Right lobe of liver (tissue), 6 donors: ENCODE measurements around the gene KLC1. TPM values are rescaled to one million over a fixed set of nuclear protein-coding genes. Genes with fewer than 3 reads are reported as not detected.
A peak's percentile ranks its signal among the peaks of the same experiment; 100 is the strongest.

ENCODE experiments used
- ATAC-seq, 4 donors: fragments of 200-7000 bp; cut with Tn5 transposase; one replicate each; pipeline ENCODE4 v1.9.1; 2020; ENCODE audit warnings: mild to moderate bottlenecking in 4 of 4, moderate library complexity in 4 of 4
- DNase-seq, 3 donors: peaks; one replicate each; pipeline ENCODE4 v3.0.0-alpha.2; 2020
- H3K27ac ChIP-seq, 3 donors: fragments of 200-600 bp; one replicate each; pipeline ENCODE4 v1.8.0; 2022
- H3K27me3 ChIP-seq, 2 donors: fragments of 200-600 bp; one replicate each; pipeline ENCODE4 v1.8.0; 2022
- H3K36me3 ChIP-seq, 4 donors: fragments of 200-600 bp; sonication (generic) in 1 of 4; one replicate each; pipeline versions ENCODE4 v1.5.1 to v1.8.0; 2017 to 2022; ENCODE audit warnings: control low read depth in 1 of 4
- H3K4me1 ChIP-seq, 4 donors: fragments of 200-600 bp; sonication (generic) in 1 of 4; one replicate each; pipeline versions ENCODE4 v1.5.1 to v1.8.0; 2017 to 2022; ENCODE audit warnings: control low read depth in 1 of 4
- H3K4me3 ChIP-seq, 3 donors: fragments of 200-600 bp; one replicate each; pipeline ENCODE4 v1.8.0; 2022
- H3K9me3 ChIP-seq, 4 donors: fragments of 200-600 bp; sonication (generic) in 1 of 4; one replicate each; pipeline versions ENCODE4 v1.5.1 to v1.8.0; 2017 to 2022; ENCODE audit warnings: control low read depth in 1 of 4
- POLR2A ChIP-seq: fragments of 450-650 bp; IDR thresholded peaks from one replicate; pipeline ENCODE4 v1.6.1; 2017; ENCODE audit warnings: antibody characterized with exemption, mild to moderate bottlenecking
- WGBS: methylation state at CpG from one replicate; pipeline ENCODE4 v1.1.6; 2018; ENCODE audit warnings: low coverage, low lambda C conversion rate; ENCODE audit not compliant: insufficient coverage; ENCODE audit errors: missing lambda C conversion rate; 5-methylcytosine and 5-hydroxymethylcytosine counted together
- intact Hi-C, 2 donors: fragments of 100-400 bp; cut with DNase I; formaldehyde crosslinking; loops; one replicate each; pipeline versions ENCODE4 v1.11.2 to v1.14.1; 2022
- total RNA-seq, 6 experiments: library from RNA; depleted of rRNA in 2 of 6; stranded (reverse); fragments of >200 nt in 2 of 6; fragmentation: NEBNext Ultra II Directional in 3 of 6; extraction: Animal tissue kit (Norgen Biotek cat#: 25700) in 3 of 6; gene quantifications; one replicate each; pipeline versions ENCODE4 v1.1.0 to v1.2.4, GENCODE V29; 2016 to 2023
- TF ChIP-seq, protein P1 (sequence below), 4 donors: fragments of 200-600 bp in 3 of 4; fragments of 450-650 bp in 1 of 4; IDR thresholded peaks; one replicate each; pipeline versions ENCODE4 v1.5.1 to v1.8.0; 2016 to 2022; ENCODE audit warnings: antibody characterized with exemption in 4 of 4, mild to moderate bottlenecking in 2 of 4
- donor health status: DM: no; HTN: yes; CAD: no.
- donor health status: DM: no; HTN: no; CAD: no.
- donor health status: DM: no; HTN: no; CAD: no.
- donor health status: DM: no; HTN: yes; CAD: no.
- donor health status: DM: no; HTN: yes; CAD: no.

KLC1 gene
- total RNA-seq, 6 experiments from 2014 or later = 45.8 to 78.9 (median 58.0) TPM

GRCh38 chr14:103623308-103623707 lies 5.7 kb upstream of the KLC1 start:
- H3K4me3 ChIP-seq = no peak overlapping the region
- ATAC-seq (no peak), DNase-seq (no peak)
- 78% methylated on average over 4 of the region's 4 CpGs for WGBS
- no peaks in the 10 kb centered on the region for H3K9me3 ChIP-seq
- peaks cover 0 to 5% (median 0%) of the 10 kb centered on the region in 4 donors for H3K4me1 ChIP-seq
- H3K27me3 ChIP-seq = no peaks in the 10 kb centered on the region
- no peaks in the 10 kb centered on the region for H3K36me3 ChIP-seq
- no peak overlapping the region for H3K27ac ChIP-seq
- intact Hi-C loops = loop anchor here in 1 of 2 donors (10.0 kb wide), 1 partner anchor 49 kb away; no protein-coding TSS in a partner anchor
- no peak for TF ChIP-seq POLR2A
- TF ChIP-seq, protein P1, sequence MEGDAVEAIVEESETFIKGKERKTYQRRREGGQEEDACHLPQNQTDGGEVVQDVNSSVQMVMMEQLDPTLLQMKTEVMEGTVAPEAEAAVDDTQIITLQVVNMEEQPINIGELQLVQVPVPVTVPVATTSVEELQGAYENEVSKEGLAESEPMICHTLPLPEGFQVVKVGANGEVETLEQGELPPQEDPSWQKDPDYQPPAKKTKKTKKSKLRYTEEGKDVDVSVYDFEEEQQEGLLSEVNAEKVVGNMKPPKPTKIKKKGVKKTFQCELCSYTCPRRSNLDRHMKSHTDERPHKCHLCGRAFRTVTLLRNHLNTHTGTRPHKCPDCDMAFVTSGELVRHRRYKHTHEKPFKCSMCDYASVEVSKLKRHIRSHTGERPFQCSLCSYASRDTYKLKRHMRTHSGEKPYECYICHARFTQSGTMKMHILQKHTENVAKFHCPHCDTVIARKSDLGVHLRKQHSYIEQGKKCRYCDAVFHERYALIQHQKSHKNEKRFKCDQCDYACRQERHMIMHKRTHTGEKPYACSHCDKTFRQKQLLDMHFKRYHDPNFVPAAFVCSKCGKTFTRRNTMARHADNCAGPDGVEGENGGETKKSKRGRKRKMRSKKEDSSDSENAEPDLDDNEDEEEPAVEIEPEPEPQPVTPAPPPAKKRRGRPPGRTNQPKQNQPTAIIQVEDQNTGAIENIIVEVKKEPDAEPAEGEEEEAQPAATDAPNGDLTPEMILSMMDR (IDR thresholded peaks at IDR 0.05) = no peak

DNA sequence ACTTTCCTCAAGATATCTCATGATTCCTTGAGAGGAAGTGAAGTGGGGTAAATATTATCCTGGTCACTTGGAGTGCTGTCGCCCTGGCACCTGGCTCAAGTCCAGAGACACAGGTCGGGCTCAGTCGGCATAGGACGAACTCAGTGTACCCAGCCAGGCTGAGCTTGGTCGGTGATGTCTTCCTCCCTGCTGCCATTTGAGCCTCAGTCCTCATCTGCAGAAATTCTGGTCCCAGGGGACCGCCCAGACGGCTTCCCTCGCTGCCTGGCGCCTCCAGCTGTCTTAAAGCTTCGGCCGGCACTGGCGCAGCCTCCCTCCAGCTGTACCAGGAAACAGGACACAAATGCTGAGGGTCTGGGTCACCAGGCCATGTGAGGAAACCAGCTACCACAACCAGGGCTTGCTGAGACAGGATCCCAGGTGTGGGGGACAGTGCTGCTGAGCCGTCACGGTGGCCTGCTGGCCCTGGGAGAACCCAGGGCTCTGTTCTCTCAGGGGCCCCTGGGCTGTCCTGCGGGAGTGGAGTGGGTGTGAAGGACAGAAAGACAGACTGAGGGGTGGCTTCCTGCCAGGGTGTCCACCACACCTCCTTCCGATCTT lies 5.0 kb upstream of the KLC1 start:
- peak in 1 of 4 donors; percentile 36 for ATAC-seq
- H3K4me1 ChIP-seq = peaks cover 0 to 7% (median 0%) of the 10 kb centered on the region in 4 donors
- no peaks in the 10 kb centered on the region for H3K36me3 ChIP-seq
- intact Hi-C loops = loop anchor here in 1 of 2 donors (10.0 kb wide), 1 partner anchor 49 kb away; no protein-coding TSS in a partner anchor
- H3K27me3 ChIP-seq = no peaks in the 10 kb centered on the region
- peak in 1 of 3 donors; percentile 33 for DNase-seq
- no peak overlapping the region for H3K27ac ChIP-seq
- WGBS = 65% methylated on average over 13 of the region's 16 CpGs
- no peak overlapping the region for H3K4me3 ChIP-seq
- no peak for TF ChIP-seq POLR2A
- TF ChIP-seq, protein P1 (IDR thresholded peaks at IDR 0.05) = no peak
- no peaks in the 10 kb centered on the region for H3K9me3 ChIP-seq

DNA sequence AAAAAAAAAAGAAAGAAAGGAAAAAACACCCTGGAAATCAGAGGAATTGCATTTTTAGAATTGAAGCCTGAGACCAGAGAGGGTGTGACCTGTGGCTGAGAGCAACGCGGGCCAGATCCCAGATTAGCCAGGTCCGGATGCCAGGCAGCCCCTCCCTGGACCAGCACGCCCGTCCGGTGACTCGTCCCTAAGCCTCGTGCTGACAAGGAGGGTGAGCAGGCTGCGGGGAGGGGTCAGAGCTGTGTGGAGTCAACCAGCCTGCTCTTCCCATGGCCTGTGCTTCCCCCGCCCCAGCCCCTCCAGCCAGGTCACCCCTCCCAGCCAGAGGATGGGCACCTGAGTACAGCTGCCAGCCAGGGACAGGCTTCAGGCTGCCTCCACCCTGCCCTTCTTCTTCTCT lies 4.2 kb upstream of the KLC1 start:
- WGBS = 45% methylated on average over 3 of the region's 10 CpGs
- Histone ChIP-seq H3K4me1 (peaks cover 0 to 8% (median under 1%) of the 10 kb centered on the region in 4 donors), H3K9me3 (no peaks in the 10 kb centered on the region), H3K4me3 (no peak overlapping the region), H3K36me3 (no peaks in the 10 kb centered on the region), H3K27ac (no peak overlapping the region), H3K27me3 (no peaks in the 10 kb centered on the region)
- TF ChIP-seq, protein P1 (IDR thresholded peaks at IDR 0.05) = no peak
- no peak for TF ChIP-seq POLR2A
- ATAC-seq (peak in 2 of 4 donors; percentile 4 to 5), DNase-seq (peak in 2 of 3 donors; percentile 43 to 58)
- intact Hi-C loops = loop anchor here in 1 of 2 donors (10.0 kb wide), 1 partner anchor 50 kb away; no protein-coding TSS in a partner anchor

DNA sequence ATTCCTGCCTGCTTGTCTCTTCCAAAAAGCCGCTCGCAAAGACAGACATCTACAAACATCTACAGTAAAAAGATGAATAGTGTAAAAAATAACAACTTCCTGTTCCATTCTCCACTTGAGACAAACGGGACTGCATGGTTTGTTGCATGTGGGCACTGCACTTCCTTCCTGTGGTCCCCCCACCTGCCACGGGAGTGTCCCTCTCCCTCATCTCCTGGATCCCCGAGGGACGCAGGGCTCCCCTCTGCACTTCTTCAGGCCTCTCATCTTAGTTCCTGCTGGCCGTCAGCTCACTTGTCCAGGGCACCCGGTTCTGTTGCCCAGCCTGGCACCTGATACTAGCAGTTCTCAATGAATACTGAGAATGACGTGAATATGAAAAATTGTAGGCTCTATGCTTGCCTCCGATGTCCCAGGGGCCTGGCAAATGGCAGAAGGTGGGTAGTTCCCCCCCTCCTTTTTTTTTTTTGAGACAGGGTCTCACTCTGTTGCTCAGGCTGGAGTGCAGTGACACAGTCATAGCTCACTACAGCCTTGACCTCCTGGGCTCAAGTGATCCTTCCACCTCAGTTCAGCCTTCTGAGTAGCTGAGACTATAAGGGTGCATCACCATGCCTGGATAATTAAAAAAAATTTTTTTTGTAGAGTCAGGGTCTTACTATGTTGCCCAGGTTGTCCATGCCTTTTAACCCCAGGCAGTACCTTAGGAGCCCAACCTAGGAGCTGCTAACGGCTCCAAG lies 3.5 kb upstream of the KLC1 start:
- DNase-seq = no peak
- no peaks in the 10 kb centered on the region for H3K36me3 ChIP-seq
- H3K27me3 ChIP-seq = no peaks in the 10 kb centered on the region
- peaks cover 0 to 15% (median 5%) of the 10 kb centered on the region in 4 donors for H3K4me1 ChIP-seq
- TF ChIP-seq POLR2A = no peak
- TF ChIP-seq, protein P1 (IDR thresholded peaks at IDR 0.05) = no peak
- H3K9me3 ChIP-seq = no peaks in the 10 kb centered on the region
- intact Hi-C loops = loop anchor here in 1 of 2 donors (10.0 kb wide), 1 partner anchor 51 kb away; no protein-coding TSS in a partner anchor
- no peak overlapping the region for H3K4me3 ChIP-seq
- no peak overlapping the region for H3K27ac ChIP-seq
- WGBS = 38% methylated on average over 8 of the region's 11 CpGs
- no peak for ATAC-seq
